Mesodermal cell (in vitro differentiated cells): ENCODE results near the gene COL16A1.

Source experiments
- H3K27ac ChIP-seq: 2 replicates; pipeline ENCODE4 v1.7.0; 2013; ENCODE audit warnings: mild to moderate bottlenecking, low read depth, low read length, moderate library complexity; ENCODE audit not compliant: severe bottlenecking
- H3K36me3 ChIP-seq: 2 replicates; pipeline ENCODE4 v1.7.1; 2013; ENCODE audit warnings: mild to moderate bottlenecking, low read length, moderate library complexity; ENCODE audit not compliant: control insufficient read depth, insufficient read depth
- H3K4me1 ChIP-seq: one replicate; pipeline ENCODE4 v1.7.1; 2013; ENCODE audit warnings: mild to moderate bottlenecking, low read length; ENCODE audit not compliant: insufficient read depth, control insufficient read depth, poor library complexity, severe bottlenecking
- H3K4me3 ChIP-seq: 2 replicates; pipeline ENCODE4 v1.7.0; 2013; ENCODE audit warnings: low read length, control low read depth, mild to moderate bottlenecking; ENCODE audit not compliant: insufficient read depth, poor library complexity, severe bottlenecking; ENCODE audit errors: extremely low read depth
- H3K9me3 ChIP-seq: 2 replicates; pipeline ENCODE4 v1.7.1; 2013; ENCODE audit warnings: mild to moderate bottlenecking, low read length, moderate library complexity; ENCODE audit not compliant: control insufficient read depth
- WGBS, 2 experiments: methylation state at CpG; one replicate each; pipeline ENCODE4 v1.1.5; 2013; ENCODE audit warnings: missing lambda C conversion rate in 2 of 2; ENCODE audit not compliant: insufficient coverage in 2 of 2; 5-methylcytosine and 5-hydroxymethylcytosine counted together

The COL16A1 gene

GRCh38 chr1:31655756-31656155 is 48.1 kb downstream of the COL16A1 start:
- Histone ChIP-seq H3K4me3 (no peak overlapping the region), H3K4me1 (peaks cover 18% of the 10 kb centered on the region), H3K36me3 (no peaks in the 10 kb centered on the region), H3K27ac (no peak overlapping the region), H3K9me3 (no peaks in the 10 kb centered on the region)
- WGBS, 2 experiments = 93 to 100% methylated on average over 1 to 2 of the region's 4 CpGs

GRCh38 chr1:31655104-31655503 is 48.7 kb downstream of the COL16A1 start:
- Histone ChIP-seq H3K4me1 (peaks cover 18% of the 10 kb centered on the region), H3K27ac (no peak overlapping the region), H3K9me3 (no peaks in the 10 kb centered on the region), H3K36me3 (no peaks in the 10 kb centered on the region), H3K4me3 (no peak overlapping the region)
- 86 to 89% methylated on average over 3 to 5 of the region's 6 CpGs for WGBS, 2 experiments

GRCh38 chr1:31654474-31654776 is 49.4 kb downstream of the COL16A1 start:
- no peak overlapping the region for H3K27ac ChIP-seq
- no peaks in the 10 kb centered on the region for H3K36me3 ChIP-seq
- H3K9me3 ChIP-seq = no peaks in the 10 kb centered on the region
- 92 to 100% methylated on average over 3 to 5 of the region's 5 CpGs for WGBS, 2 experiments
- H3K4me1 ChIP-seq = peaks cover 15% of the 10 kb centered on the region
- no peak overlapping the region for H3K4me3 ChIP-seq

GRCh38 chr1:31653717-31654473 is 49.9 kb downstream of the COL16A1 start:
- Histone ChIP-seq H3K27ac (no peak overlapping the region), H3K4me3 (no peak overlapping the region), H3K9me3 (no peaks in the 10 kb centered on the region), H3K4me1 (peaks cover 10% of the 10 kb centered on the region), H3K36me3 (no peaks in the 10 kb centered on the region)
- 92 to 95% methylated on average over 7 to 11 of the region's 12 CpGs for WGBS, 2 experiments

GRCh38 chr1:31652891-31653499 is 50.8 kb downstream of the COL16A1 start:
- no peaks in the 10 kb centered on the region for H3K9me3 ChIP-seq
- H3K27ac ChIP-seq = no peak overlapping the region
- 85 to 90% methylated on average over 3 to 4 of the region's 4 CpGs for WGBS, 2 experiments
- H3K4me1 ChIP-seq = peaks cover 1% of the 10 kb centered on the region
- H3K36me3 ChIP-seq = no peaks in the 10 kb centered on the region
- H3K4me3 ChIP-seq = no peak overlapping the region

GRCh38 chr1:31651766-31652165 is 52.1 kb downstream of the COL16A1 start:
- Histone ChIP-seq H3K9me3 (no peaks in the 10 kb centered on the region), H3K4me1 (peaks cover 2% of the 10 kb centered on the region), H3K36me3 (no peaks in the 10 kb centered on the region), H3K4me3 (no peak overlapping the region), H3K27ac (no peak overlapping the region)
- 80 to 85% methylated on average over 6 of the region's 6 CpGs for WGBS, 2 experiments

- WGBS, 2 experiments = 92 to 100% methylated on average over 1 of the region's 1 CpG
- H3K9me3 ChIP-seq = no peaks in the 10 kb centered on the region
- H3K27ac ChIP-seq = no peak overlapping the region
- H3K4me1 ChIP-seq = peaks cover 3% of the 10 kb centered on the region
- H3K4me3 ChIP-seq = no peak overlapping the region
- no peaks in the 10 kb centered on the region for H3K36me3 ChIP-seq
Measured at GRCh38 chr1:31651089-31651420, 52.8 kb downstream of the COL16A1 start.

GRCh38 chr1:31650161-31651088 is 53.4 kb downstream of the COL16A1 start:
- 92 to 94% methylated on average over 4 to 8 of the region's 9 CpGs for WGBS, 2 experiments
- no peaks in the 10 kb centered on the region for H3K9me3 ChIP-seq
- no peak overlapping the region for H3K27ac ChIP-seq

GRCh38 chr1:31648641-31649357 is 55.0 kb downstream of the COL16A1 start:
- WGBS, 2 experiments = 40 to 100% methylated on average over 1 to 2 of the region's 9 CpGs

More at GRCh38 chr1:31650161-31651088, 53.4 kb downstream of the COL16A1 start:
- Histone ChIP-seq H3K4me3 (no peak overlapping the region), H3K4me1 (peaks cover 3% of the 10 kb centered on the region), H3K36me3 (no peaks in the 10 kb centered on the region)

GRCh38 chr1:31648190-31648589 is 55.6 kb downstream of the COL16A1 start:
- WGBS, 2 experiments = 83% methylated on average over 2 of the region's 2 CpGs; no CpG with 5 or more reads in 1 of the 2 experiments
- Histone ChIP-seq H3K36me3 (no peaks in the 10 kb centered on the region), H3K27ac (no peak overlapping the region), H3K4me3 (no peak overlapping the region), H3K9me3 (no peaks in the 10 kb centered on the region), H3K4me1 (peaks cover 12% of the 10 kb centered on the region)

More at GRCh38 chr1:31648641-31649357, 55.0 kb downstream of the COL16A1 start:
- Histone ChIP-seq H3K36me3 (no peaks in the 10 kb centered on the region), H3K27ac (no peak overlapping the region), H3K4me1 (peaks cover 6% of the 10 kb centered on the region), H3K9me3 (no peaks in the 10 kb centered on the region), H3K4me3 (no peak overlapping the region)
